Measurements from ENCODE around the gene AQP7. TPM values are rescaled to one million over a fixed set of nuclear protein-coding genes. Genes with fewer than 3 reads are reported as not detected.

AQP7 gene
- total and polyA plus RNA-seq, 9 of the 15 experiments (the other 6 are each of a cell fraction or from before 2014, with no cell fraction given) = 0.04 to 0.53 (median 0.07) TPM; not detected in 4

DNA sequence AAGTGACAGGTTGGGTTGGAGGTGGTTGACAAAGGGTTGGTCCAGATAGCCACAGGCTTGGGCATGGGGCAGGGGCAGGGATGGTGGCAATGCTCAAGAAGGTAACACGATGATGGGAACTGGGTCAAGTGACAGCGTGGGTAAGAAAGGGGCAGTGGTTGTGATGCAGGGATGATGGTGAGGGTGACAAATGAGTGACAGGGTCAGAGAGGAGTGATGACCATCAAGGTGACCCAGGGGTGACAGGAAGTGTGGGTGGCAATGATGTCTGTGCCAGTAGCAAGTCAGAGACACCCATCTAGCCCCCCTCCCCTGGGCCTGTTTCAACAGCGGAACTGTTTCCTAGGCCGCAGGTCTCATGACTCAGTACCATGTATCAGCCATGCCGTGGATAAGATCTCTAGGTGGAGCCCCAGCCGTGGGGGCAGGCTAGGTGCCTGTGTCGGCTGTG is 24.5 kb upstream of the AQP7 start (continued):
- TF ChIP-seq ZNF253 (CRISPR knock-in tag; conservative IDR thresholded peaks at IDR 0.05) (no peak), NR2C2 (CRISPR knock-in tag; IDR thresholded peaks at IDR 0.05) (no peak), NR2C2 (tag; IDR thresholded peaks at IDR 0.05) (peak; percentile 72; the same call in 1 of the 2 replicates), KDM4B (IDR thresholded peaks at IDR 0.05; ENCODE audit: borderline replicate concordance in 2 of 2, low read depth in 1 of 2) (no peak), MYBL2 (IDR thresholded peaks at IDR 0.05; ENCODE audit: low read depth) (no peak), MYBL2 (CRISPR knock-in tag; IDR thresholded peaks at IDR 0.05; ENCODE audit: borderline replicate concordance) (no peak), NFE2 (IDR thresholded peaks at IDR 0.05; ENCODE audit: low read depth) (0 out of 2 replicates have a peak, but pooled peaks have one; percentile 10), ZNF134 (CRISPR knock-in tag; conservative IDR thresholded peaks at IDR 0.05) (no peak), BRCA1 (IDR thresholded peaks at IDR 0.05) (no peak), BRCA1 (CRISPR knock-in tag; IDR thresholded peaks at IDR 0.05) (no peak), COPS2 (conservative IDR thresholded peaks at IDR 0.05) (no peak), ZNF318 (IDR thresholded peaks at IDR 0.05; ENCODE audit: borderline replicate concordance in 1 of 2, low read depth in 1 of 2) (no peak), ZNF830 (CRISPR knock-in tag; IDR thresholded peaks at IDR 0.05) (no peak), JUND (IDR thresholded peaks at IDR 0.05; ENCODE audit: borderline replicate concordance, low read depth, low read length) (peak; percentile 58), JUND (tag; IDR thresholded peaks at IDR 0.05; ENCODE audit: borderline replicate concordance, low read depth, low read length) (peak; percentile 58; the same call in 1 of the 3 replicates), DMBX1 (CRISPR knock-in tag; IDR thresholded peaks at IDR 0.05; ENCODE audit: borderline replicate concordance) (no peak), DLX4 (CRISPR knock-in tag; IDR thresholded peaks at IDR 0.05) (no peak), RFX1 (IDR thresholded peaks at IDR 0.05) (peak; percentile 32; the same call in 1 of the 2 replicates), NR3C1 (CRISPR knock-in tag; IDR thresholded peaks at IDR 0.05) (no peak)
- TF ChIP-seq, protein P1, sequence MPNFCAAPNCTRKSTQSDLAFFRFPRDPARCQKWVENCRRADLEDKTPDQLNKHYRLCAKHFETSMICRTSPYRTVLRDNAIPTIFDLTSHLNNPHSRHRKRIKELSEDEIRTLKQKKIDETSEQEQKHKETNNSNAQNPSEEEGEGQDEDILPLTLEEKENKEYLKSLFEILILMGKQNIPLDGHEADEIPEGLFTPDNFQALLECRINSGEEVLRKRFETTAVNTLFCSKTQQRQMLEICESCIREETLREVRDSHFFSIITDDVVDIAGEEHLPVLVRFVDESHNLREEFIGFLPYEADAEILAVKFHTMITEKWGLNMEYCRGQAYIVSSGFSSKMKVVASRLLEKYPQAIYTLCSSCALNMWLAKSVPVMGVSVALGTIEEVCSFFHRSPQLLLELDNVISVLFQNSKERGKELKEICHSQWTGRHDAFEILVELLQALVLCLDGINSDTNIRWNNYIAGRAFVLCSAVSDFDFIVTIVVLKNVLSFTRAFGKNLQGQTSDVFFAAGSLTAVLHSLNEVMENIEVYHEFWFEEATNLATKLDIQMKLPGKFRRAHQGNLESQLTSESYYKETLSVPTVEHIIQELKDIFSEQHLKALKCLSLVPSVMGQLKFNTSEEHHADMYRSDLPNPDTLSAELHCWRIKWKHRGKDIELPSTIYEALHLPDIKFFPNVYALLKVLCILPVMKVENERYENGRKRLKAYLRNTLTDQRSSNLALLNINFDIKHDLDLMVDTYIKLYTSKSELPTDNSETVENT (CRISPR knock-in tag; IDR thresholded peaks at IDR 0.05) = no peak
